ENCODE data around the gene DALRD3.
"Not testable (repeated sequence)": the region's sequence is repeated elsewhere in the genome, so short reads cannot be mapped to it uniquely, and the experiment has no call there.

The DALRD3 gene

GRCh38 chr3:49021213-49021812 is 2.9 kb upstream of the DALRD3 start:
- peak; percentile 94 for DNase-seq

GRCh38 chr3:49020330-49021212 is 2.2 kb upstream of the DALRD3 start:
- DNase-seq: peak; percentile 58

- DNase-seq: no peak
These were observed 1.6 kb upstream of the DALRD3 start for GRCh38 chr3:49019941-49020329.

- DNase-seq: no peak
These were observed 277 bp upstream of the DALRD3 start for GRCh38 chr3:49018707-49019006.

GRCh38 chr3:49017229-49017970 is 980 bp downstream of the DALRD3 start:
- DNase-seq: no peak

- DNase-seq: no peak
These were observed 1.8 kb downstream of the DALRD3 start for GRCh38 chr3:49016414-49017228.

- no peak for DNase-seq
These were observed 2.6 kb downstream of the DALRD3 start for GRCh38 chr3:49015765-49016164.

- DNase-seq: no peak
These were observed 3.3 kb downstream of the DALRD3 start for GRCh38 chr3:49015072-49015471.

- DNase-seq: no peak
These were observed 4.4 kb downstream of the DALRD3 start for GRCh38 chr3:49013738-49014660.

- DNase-seq: no peak
These were observed 5.2 kb downstream of the DALRD3 start for GRCh38 chr3:49013113-49013737.

GRCh38 chr3:49012441-49013017 is 5.9 kb downstream of the DALRD3 start:
- no peak for DNase-seq

GRCh38 chr3:49009396-49009795 is 9.0 kb downstream of the DALRD3 start:
- DNase-seq: no peak

- not testable (repeated sequence) for DNase-seq
These were observed 9.8 kb downstream of the DALRD3 start for GRCh38 chr3:49008627-49009026.

GRCh38 chr3:49007771-49008528 is 10.4 kb downstream of the DALRD3 start:
- peak; percentile 63 for DNase-seq

- DNase-seq: peak; percentile 92
These were observed 11.2 kb downstream of the DALRD3 start, which contains the start of gene WDR6 for GRCh38 chr3:49007068-49007770. WDR6 (plus strand) TSS chr3:49007391; CDS start chr3:49007432, 41 bp downstream.

GRCh38 chr3:49006408-49007067 is 11.8 kb downstream of the DALRD3 start:
- DNase-seq: no peak

GRCh38 chr3:49005998-49006397 is 12.4 kb downstream of the DALRD3 start:
- no peak for DNase-seq

- no peak for DNase-seq
These were observed 13.1 kb downstream of the DALRD3 start for GRCh38 chr3:49005303-49005680.

All from NK-92 treated with Interleukin-12 subunit alpha and Interleukin-12 subunit beta, amount 100 ng/mL, for 24 hours (cell line).